H9 (cell line): ENCODE measurements around the gene HOXA4. TPM values are rescaled to one million over a fixed set of nuclear protein-coding genes. Genes with fewer than 3 reads are reported as not detected.

Experiments
- DNase-seq: peaks from one replicate; pipeline ENCODE4 v3.0.0-alpha.2; 2017
- H2AFZ ChIP-seq: one replicate; pipeline ENCODE4 v1.6.1; 2013; ENCODE audit warnings: mild to moderate bottlenecking, low read length, control low read depth, moderate library complexity
- H2AK5ac ChIP-seq: 2 replicates; pipeline ENCODE4 v1.6.1; 2013; ENCODE audit warnings: low read length, control low read depth, mixed read lengths; ENCODE audit not compliant: insufficient read length
- H2BK120ac ChIP-seq: one replicate; pipeline ENCODE4 v1.6.1; 2013; ENCODE audit warnings: low read depth, mild to moderate bottlenecking, low read length, control low read depth, inconsistent platforms; ENCODE audit not compliant: poor library complexity, severe bottlenecking
- H2BK12ac ChIP-seq: 2 replicates; pipeline ENCODE4 v1.6.1; 2013; ENCODE audit warnings: low read length, control low read depth, mixed read lengths, low read depth; ENCODE audit not compliant: insufficient read length
- H2BK15ac ChIP-seq: 2 replicates; pipeline ENCODE4 v1.6.1; 2013; ENCODE audit warnings: low read depth, low read length, control low read depth
- H2BK20ac ChIP-seq: one replicate; pipeline ENCODE4 v1.6.1; 2013; ENCODE audit warnings: low read depth, mild to moderate bottlenecking, low read length, control low read depth, inconsistent platforms; ENCODE audit not compliant: poor library complexity, severe bottlenecking
- H2BK5ac ChIP-seq: 2 replicates; pipeline ENCODE4 v1.6.1; 2013; ENCODE audit warnings: low read length, control low read depth, mixed read lengths; ENCODE audit not compliant: insufficient read length
- H3K14ac ChIP-seq: 2 replicates; pipeline ENCODE4 v1.6.1; 2013; ENCODE audit warnings: low read length, control low read depth; ENCODE audit not compliant: insufficient read depth
- H3K18ac ChIP-seq: 2 replicates; pipeline ENCODE4 v1.6.1; 2013; ENCODE audit warnings: low read depth, mild to moderate bottlenecking, mixed read lengths, low read length, control low read depth; ENCODE audit not compliant: insufficient read length
- H3K23ac ChIP-seq: 2 replicates; pipeline ENCODE4 v1.6.1; 2013; ENCODE audit warnings: low read length, control low read depth, mixed read lengths, low read depth; ENCODE audit not compliant: insufficient read length
- H3K23me2 ChIP-seq: 2 replicates; pipeline ENCODE4 v1.6.1; 2013; ENCODE audit warnings: low read depth, mild to moderate bottlenecking, mixed read lengths, low read length, control low read depth; ENCODE audit not compliant: insufficient read length, poor library complexity, severe bottlenecking
- H3K27ac ChIP-seq: 2 replicates; pipeline ENCODE4 v1.5.1; 2013; ENCODE audit warnings: low read length, control low read depth, mixed read lengths, low read depth; ENCODE audit not compliant: insufficient read length
- H3K27me3 ChIP-seq: 2 replicates; pipeline ENCODE4 v1.6.1; 2013; ENCODE audit warnings: low read length, control low read depth, inconsistent platforms; ENCODE audit not compliant: insufficient read depth
- H3K4ac ChIP-seq: 2 replicates; pipeline ENCODE4 v1.6.1; 2013; ENCODE audit warnings: low read depth, mild to moderate bottlenecking, control low read depth, inconsistent platforms, low read length, moderate library complexity
- H3K4me1 ChIP-seq: 2 replicates; pipeline ENCODE4 v1.6.1; 2013; ENCODE audit warnings: low read length, control low read depth, inconsistent platforms; ENCODE audit not compliant: insufficient read depth
- H3K4me2 ChIP-seq: 2 replicates; pipeline ENCODE4 v1.6.1; 2013; ENCODE audit warnings: low read length, control low read depth, mixed read lengths; ENCODE audit not compliant: insufficient read length, insufficient read depth
- H3K56ac ChIP-seq: 2 replicates; pipeline ENCODE4 v1.6.1; 2013; ENCODE audit warnings: low read depth, mild to moderate bottlenecking, mixed read lengths, low read length, control low read depth; ENCODE audit not compliant: insufficient read length
- H3K79me1 ChIP-seq: 2 replicates; pipeline ENCODE4 v1.6.1; 2013; ENCODE audit warnings: low read depth, mild to moderate bottlenecking, moderate library complexity, low read length, control low read depth, inconsistent platforms; ENCODE audit not compliant: insufficient read depth, poor library complexity, severe bottlenecking
- H3K79me2 ChIP-seq: 2 replicates; pipeline ENCODE4 v1.6.1; 2013; ENCODE audit warnings: low read length, control low read depth, inconsistent platforms; ENCODE audit not compliant: insufficient read depth
- H3K9ac ChIP-seq: 2 replicates; pipeline ENCODE4 v1.6.1; 2013; ENCODE audit warnings: low read length, control low read depth, mixed read lengths; ENCODE audit not compliant: insufficient read length; ENCODE audit errors: extremely low read depth
- H3K9me3 ChIP-seq: one replicate; pipeline ENCODE4 v1.6.1; 2013; ENCODE audit warnings: low read depth, low read length, inconsistent platforms; ENCODE audit not compliant: control insufficient read depth
- H3T11ph ChIP-seq: one replicate; pipeline ENCODE4 v1.6.1; 2013; ENCODE audit warnings: mild to moderate bottlenecking, low read length, control low read depth, inconsistent platforms
- H4K20me1 ChIP-seq: one replicate; pipeline ENCODE4 v1.6.1; 2013; ENCODE audit not compliant: control insufficient read depth, insufficient read length, insufficient read depth
- H4K5ac ChIP-seq: 2 replicates; pipeline ENCODE4 v1.6.1; 2013; ENCODE audit warnings: low read depth, mild to moderate bottlenecking, mixed read lengths, low read length, control low read depth; ENCODE audit not compliant: insufficient read length
- H4K8ac ChIP-seq: replicated peaks from 2 replicates; pipeline ENCODE4 v1.6.1; 2013; ENCODE audit warnings: low read length, control low read depth, mixed read lengths, low read depth; ENCODE audit not compliant: insufficient read length
- H4K91ac ChIP-seq: 2 replicates; pipeline ENCODE4 v1.6.1; 2013; ENCODE audit warnings: low read depth, mild to moderate bottlenecking, moderate library complexity, mixed read lengths, low read length, control low read depth; ENCODE audit not compliant: insufficient read length
- H3K27ac Mint-ChIP-seq, 3 experiments: 2 replicates in 2 of 3; 3 replicates in 1 of 3; pipeline ENCODE4 v1.8.0; 2020 to 2021; ENCODE audit warnings: mixed read lengths in 3 of 3, mild to moderate bottlenecking in 1 of 3, moderate library complexity in 1 of 3
- H3K27me3 Mint-ChIP-seq: 2 replicates; pipeline ENCODE4 v1.8.0; 2021; ENCODE audit warnings: low read depth, mild to moderate bottlenecking, moderate library complexity, mixed read lengths
- H3K36me3 Mint-ChIP-seq, 3 experiments: 2 replicates in 2 of 3; 3 replicates in 1 of 3; pipeline ENCODE4 v1.8.0; 2020 to 2021; ENCODE audit warnings: low read depth in 3 of 3, mixed read lengths in 3 of 3; ENCODE audit not compliant: insufficient read depth in 1 of 3
- H3K4me1 Mint-ChIP-seq, 2 experiments: 2 replicates each; pipeline ENCODE4 v1.8.0; 2020; ENCODE audit warnings: mixed read lengths in 2 of 2
- H3K4me3 Mint-ChIP-seq, 2 experiments: 2 replicates in 1 of 2; 3 replicates in 1 of 2; pipeline ENCODE4 v1.8.0; 2020 to 2021; ENCODE audit warnings: mild to moderate bottlenecking in 2 of 2, mixed read lengths in 2 of 2, moderate library complexity in 1 of 2
- H3K9me3 Mint-ChIP-seq, 2 experiments: 2 replicates in 1 of 2; 3 replicates in 1 of 2; pipeline ENCODE4 v1.8.0; 2020; ENCODE audit warnings: mild to moderate bottlenecking in 2 of 2, mixed read lengths in 2 of 2, moderate library complexity in 1 of 2
- WGBS: extraction: QIAGEN DNeasy Blood & Tissue Kit; methylation state at CpG from one replicate; pipeline ENCODE4 v1.1.7; 2013; ENCODE audit warnings: missing lambda C conversion rate, low lambda C conversion rate, mixed read lengths; ENCODE audit not compliant: insufficient read length; ENCODE audit errors: extremely low coverage; 5-methylcytosine and 5-hydroxymethylcytosine counted together
- total RNA-seq: library from RNA; stranded (reverse); gene quantifications from 2 replicates; pipeline ENCODE4 v1.2.1, GENCODE V29; 2021
- TF ChIP-seq, protein P1 (sequence below): fragments of 200-600 bp; sonication (generic); conservative IDR thresholded peaks from 3 replicates; pipeline ENCODE4 v1.8.0; 2021; ENCODE audit warnings: antibody characterized with exemption, mild to moderate bottlenecking

HOXA4 gene
- total RNA-seq, 1 experiment from 2014 or later, result not detected

DNA sequence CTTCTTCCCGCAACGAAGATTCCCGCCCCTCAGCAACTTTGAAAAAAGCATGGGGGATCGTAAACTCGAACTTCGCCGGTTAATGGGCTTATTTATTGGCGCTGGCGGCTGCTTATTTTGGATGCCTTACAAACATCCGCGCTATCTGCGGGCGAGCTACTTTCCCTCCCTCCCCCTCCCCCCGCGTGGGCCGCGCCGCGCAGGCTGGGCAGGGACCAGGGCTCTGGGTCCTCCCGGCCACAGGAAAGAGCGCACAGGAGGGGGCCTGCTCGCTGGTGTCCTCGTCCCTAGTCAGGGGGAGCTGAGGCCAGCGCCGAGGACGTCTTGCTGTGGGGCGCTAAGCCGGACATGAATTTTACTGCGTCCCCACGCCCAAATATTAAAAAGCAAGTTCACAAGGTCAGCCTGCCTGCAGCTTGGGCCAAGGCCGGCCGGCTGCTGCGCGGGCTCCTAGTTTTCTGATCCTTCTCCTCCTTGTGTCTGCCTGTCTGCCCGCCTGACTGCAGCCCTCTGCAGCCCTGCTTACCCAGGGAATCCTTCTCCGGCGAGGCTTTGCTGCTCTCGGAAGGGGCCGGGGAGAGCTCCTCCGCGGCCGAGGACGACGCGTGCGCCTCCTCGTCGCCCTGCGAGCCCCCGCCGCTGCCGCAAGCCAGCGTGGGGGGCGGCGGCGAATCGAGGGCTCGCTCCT lies 42.4 kb upstream of the HOXA4 start:
- Histone ChIP-seq H3K9ac (no peak overlapping the region), H3K23me2 (no peaks in the 10 kb centered on the region), H2BK12ac (no peak overlapping the region), H3K9me3 (no peaks in the 10 kb centered on the region), H2AK5ac (no peak overlapping the region), H4K8ac (no peak overlapping the region), H2BK15ac (no peak overlapping the region), H3K56ac (no peak overlapping the region), H2BK20ac (no peak overlapping the region), H3K18ac (no peak overlapping the region), H3T11ph (no peak overlapping the region), H4K5ac (no peak overlapping the region), H3K27me3 (peaks cover 97% of the 10 kb centered on the region), H3K4ac (no peak overlapping the region), H3K4me2 (no peak overlapping the region), H2BK120ac (no peak overlapping the region), H4K91ac (no peak overlapping the region), H3K23ac (no peak overlapping the region), H3K79me2 (no peaks in the 10 kb centered on the region), H2AFZ (no peak overlapping the region), H2BK5ac (no peak overlapping the region), H4K20me1 (no peaks in the 10 kb centered on the region), H3K14ac (no peak overlapping the region), H3K27ac (no peak overlapping the region), H3K79me1 (no peaks in the 10 kb centered on the region), H3K4me1 (no peaks in the 10 kb centered on the region)
- TF ChIP-seq, protein P1, sequence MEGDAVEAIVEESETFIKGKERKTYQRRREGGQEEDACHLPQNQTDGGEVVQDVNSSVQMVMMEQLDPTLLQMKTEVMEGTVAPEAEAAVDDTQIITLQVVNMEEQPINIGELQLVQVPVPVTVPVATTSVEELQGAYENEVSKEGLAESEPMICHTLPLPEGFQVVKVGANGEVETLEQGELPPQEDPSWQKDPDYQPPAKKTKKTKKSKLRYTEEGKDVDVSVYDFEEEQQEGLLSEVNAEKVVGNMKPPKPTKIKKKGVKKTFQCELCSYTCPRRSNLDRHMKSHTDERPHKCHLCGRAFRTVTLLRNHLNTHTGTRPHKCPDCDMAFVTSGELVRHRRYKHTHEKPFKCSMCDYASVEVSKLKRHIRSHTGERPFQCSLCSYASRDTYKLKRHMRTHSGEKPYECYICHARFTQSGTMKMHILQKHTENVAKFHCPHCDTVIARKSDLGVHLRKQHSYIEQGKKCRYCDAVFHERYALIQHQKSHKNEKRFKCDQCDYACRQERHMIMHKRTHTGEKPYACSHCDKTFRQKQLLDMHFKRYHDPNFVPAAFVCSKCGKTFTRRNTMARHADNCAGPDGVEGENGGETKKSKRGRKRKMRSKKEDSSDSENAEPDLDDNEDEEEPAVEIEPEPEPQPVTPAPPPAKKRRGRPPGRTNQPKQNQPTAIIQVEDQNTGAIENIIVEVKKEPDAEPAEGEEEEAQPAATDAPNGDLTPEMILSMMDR, result no peak
- DNase-seq, result peak; percentile 48
- peaks cover 98% of the 10 kb centered on the region for H3K27me3 Mint-ChIP-seq
- peaks cover 4 to 17% of the 10 kb centered on the region in 2 experiments; a peak in 4 of 5 replicates for H3K9me3 Mint-ChIP-seq
- H3K36me3 Mint-ChIP-seq, result no peaks in the 10 kb centered on the region; a peak in 1 of 7 replicates
- H3K27ac Mint-ChIP-seq, result no peak overlapping the region
- peaks cover 0 to 3% of the 10 kb centered on the region in 2 experiments; a peak in 2 of 4 replicates for H3K4me1 Mint-ChIP-seq
- no CpG with 5 or more reads among the region's 58 CpGs for WGBS
- H3K4me3 Mint-ChIP-seq, result no peak overlapping the region
